HG03159 (cell line): ENCODE measurements around the gene DNAH10.
A peak's percentile ranks its signal among the peaks of the same experiment; 100 is the strongest.

Experiments
- ATAC-seq: cut with Tn5 transposase; IDR thresholded peaks from one replicate; pipeline ENCODE4 v1.9.1; 2021; ENCODE audit warnings: mild to moderate bottlenecking, moderate library complexity; ENCODE audit not compliant: unreplicated experiment

DNAH10 gene

GRCh38 chr12:123962513-123962912, 200.4 kb downstream of the DNAH10 start:
- no peak for ATAC-seq

DNA sequence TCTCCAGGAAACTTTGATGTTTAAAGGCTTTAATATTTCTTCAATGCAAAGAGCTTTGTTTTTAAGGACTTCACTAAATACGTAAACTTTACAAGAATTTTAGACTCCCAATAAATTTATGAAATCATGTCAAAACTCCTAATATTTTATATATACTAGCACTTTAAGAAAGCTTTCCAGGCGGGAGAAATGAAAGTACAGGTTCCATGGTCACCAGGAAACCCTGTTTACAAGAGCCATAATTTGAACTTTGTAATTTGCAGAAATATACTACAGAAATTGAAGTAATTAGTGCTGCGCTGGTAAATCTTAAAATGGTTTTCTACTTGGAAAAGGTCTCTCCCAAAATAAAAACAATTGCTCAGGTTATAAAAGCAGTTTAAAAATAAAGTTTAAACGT, 201.7 kb downstream of the DNAH10 start:
- ATAC-seq: no peak

DNA sequence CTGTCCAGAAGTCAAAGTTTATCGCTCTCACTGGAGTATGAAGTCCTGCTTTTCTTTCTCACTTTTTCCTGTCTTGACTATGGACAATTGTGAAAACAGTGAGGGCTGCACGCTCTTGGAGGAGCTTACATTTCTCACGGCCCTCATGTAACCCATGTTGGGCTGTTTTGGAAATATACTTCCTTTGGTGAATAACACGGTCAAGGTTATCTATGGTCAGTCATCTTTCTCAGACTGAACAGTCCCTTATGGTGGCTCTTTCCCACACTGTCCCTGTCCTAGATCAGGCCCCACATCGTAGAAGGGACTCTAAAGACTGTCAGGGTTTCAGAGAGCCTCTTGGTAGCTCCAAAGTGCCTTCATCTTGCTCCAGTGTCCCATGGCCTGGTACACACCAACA, 203.3 kb downstream of the DNAH10 start:
- ATAC-seq: no peak

DNA sequence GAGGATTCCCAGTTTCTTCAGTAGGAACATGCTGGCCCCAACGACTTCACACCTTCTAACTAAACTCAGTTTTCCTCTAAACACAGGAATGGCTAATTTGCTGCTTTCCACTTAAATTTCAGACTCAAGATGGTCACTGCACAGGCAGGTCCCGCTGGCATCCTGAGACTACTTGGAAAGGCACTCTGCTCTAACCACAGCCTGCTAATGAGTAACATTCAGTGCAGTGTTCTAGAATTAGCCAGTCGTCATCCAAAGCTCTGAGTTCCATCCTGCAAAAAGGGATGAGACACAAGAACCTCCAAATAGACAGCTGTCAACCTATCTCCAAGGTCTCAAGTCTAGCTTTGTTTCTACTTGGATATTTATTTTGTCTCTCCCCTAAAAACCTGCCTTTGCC, 204.5 kb downstream of the DNAH10 start:
- no peak for ATAC-seq

DNA sequence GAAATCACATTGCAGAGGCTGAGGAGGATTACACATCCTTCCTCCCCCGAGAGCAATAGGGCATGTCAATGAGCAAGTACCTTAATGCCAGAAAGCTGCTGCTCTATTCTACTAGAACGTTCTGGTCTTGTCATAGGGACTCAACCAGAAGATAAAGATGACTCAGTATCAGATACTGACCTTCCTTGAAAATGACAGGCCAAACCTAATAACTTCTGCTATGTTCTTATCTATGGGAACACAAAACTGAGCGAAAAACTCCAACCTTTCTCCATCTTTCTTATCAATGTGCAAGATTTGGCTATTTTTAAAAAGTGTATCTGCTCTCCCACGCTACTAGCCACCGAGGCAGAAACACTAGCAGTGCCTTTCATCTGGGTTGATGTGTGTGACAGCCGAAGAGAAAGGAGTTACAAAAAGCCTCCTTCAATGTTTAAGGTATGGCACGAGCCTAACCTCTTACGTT, 205.1 kb downstream of the DNAH10 start:
- no peak for ATAC-seq

GRCh38 chr12:123971449-123971769, 209.3 kb downstream of the DNAH10 start:
- ATAC-seq: no peak

GRCh38 chr12:123971770-123972456, 209.8 kb downstream of the DNAH10 start:
- ATAC-seq: peak; percentile 13

DNA sequence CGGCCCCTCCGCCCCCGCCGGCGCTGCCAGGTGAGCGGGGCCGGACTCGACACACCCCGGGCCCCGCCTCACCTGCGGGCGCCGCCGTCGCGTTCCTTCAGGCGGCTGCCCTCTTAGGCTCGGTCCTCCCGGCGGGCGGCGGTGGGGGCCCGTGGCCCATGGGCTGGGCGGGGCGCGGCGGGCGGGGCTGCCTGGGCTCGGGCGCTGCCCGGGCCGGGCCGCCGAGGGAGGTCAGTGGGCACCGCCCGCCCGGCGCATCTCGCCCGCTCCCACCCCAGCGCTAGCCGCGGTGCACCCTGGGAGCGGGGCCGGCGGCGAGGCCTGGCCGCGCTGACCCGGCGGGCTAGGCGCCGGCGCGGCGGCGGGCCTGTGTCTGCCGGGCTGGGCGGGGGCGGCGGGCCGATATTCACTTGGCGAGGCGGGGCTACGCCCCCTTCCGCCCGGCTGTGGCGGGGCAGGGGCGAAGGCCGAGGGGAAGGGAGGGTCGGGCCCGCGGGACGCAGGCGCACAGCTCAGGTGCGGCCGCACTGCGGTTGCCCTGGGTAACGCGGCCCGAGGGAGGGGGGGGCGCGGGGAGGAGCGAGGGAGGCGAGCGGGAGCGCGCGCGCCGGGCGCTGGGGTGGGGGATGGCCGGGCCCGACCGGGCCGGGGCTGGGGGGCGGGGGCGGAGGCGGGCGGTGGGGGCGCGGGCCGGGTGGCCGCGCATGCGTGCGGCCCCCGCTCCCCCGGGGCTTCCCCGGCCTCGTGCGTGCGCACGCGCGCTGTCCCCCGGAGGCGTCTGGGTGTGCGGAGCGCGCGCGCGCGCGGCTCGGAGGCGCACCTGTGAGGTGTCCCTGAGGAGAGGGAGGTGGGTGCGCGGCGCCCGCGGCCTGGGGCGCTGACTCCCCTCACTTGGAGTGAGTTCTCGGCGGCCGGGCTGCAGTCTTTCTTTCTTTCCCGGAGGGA, 210.6 kb downstream of the DNAH10 start, which contains the start of the genes CCDC92 and ZNF664:
Gene CCDC92, minus strand, starts transcription at position 375 of the 945 bp plus-strand sequence. CDS start 28,526 bp downstream, outside the sequence.
Gene ZNF664, plus strand, starts transcription at position 759 of the 945 bp plus-strand sequence. CDS start 38,930 bp downstream, outside the sequence.
- ATAC-seq: peak; percentile 75

GRCh38 chr12:123973552-123974341, 211.6 kb downstream of the DNAH10 start:
- ATAC-seq: peak; percentile 14

DNA sequence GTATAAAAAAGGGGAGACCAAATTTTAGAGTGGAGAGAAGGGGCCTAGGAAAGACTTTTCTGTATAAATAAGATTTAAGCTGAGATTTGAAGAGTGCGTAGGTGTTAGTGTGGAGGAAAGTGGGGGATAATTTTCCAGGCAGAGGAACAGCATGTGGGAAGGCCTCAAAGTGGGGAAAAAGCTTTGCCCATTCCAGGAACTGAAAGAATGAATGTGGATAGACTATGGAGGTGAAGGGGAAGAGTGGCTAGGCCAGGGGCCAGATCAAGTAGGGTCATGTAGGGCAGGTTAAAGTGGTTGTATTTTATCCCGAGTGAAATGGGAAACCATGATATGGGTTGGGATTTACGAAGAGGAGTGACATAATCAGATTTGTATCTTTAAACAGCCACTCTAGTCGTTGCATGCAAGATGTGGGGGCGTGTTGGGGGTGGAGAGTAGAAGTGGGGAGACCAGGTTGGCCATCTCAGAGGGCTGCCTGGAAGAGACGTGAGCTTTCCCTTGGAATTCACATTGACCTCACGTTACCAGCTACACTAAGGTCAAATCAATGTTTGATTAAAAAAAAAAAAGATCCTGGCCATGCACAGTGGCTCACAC, 214.2 kb downstream of the DNAH10 start:
- ATAC-seq: no peak

- no peak for ATAC-seq
Observed at GRCh38 chr12:123979566-123979965, 217.5 kb downstream of the DNAH10 start.

DNA sequence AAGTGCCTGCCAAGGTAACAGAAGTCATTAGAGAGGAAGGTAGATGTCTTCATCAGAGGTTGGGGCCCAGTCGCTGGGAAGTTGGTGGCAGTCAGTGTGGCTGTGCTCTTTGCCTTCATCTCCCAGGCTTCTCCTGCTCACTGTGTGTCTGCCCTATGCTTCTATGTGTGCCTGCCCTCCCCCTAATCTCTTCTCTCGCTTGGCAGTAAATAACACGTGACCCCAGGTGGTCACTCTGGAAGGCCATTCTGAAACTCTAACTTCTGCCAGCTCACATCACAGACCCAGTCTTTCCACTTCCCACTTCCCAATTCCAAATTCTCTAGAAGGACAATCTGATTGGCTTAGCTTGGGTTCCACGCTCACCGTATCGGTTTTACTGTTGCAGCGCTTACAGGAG, 220.2 kb downstream of the DNAH10 start:
- ATAC-seq: no peak

DNA sequence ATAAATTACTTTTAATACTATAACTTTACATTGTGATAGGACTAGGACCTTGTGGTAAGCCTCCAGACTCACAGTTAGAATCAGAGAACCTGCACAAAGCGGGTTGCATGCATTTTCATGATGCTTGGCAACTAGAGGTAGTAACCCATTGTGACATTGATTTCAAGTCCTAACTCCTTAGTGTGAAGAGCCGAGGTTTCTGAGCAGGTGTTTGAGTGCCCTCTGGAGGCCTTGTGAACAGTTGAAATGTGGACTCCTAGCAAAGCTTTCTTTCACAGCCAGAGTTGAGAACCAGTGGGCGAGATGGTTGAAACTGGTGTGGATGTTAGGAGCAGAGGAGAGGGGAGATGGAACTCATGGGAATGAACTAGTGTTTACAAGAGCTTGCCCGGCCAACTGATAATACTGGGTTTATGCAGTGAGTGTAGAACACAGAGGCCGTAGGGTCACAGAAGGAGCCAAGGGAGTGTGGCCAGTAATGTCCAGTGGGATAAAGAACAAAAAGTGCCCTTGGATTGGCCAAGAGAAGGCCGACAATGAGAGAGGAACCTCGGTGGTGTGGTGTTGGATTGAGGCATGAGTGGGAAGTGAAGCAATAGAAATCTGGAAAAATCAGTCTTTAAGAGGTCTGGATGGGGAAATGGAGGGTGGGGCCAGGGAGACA, 221.9 kb downstream of the DNAH10 start:
- no peak for ATAC-seq

- ATAC-seq: no peak
Observed at GRCh38 chr12:123984903-123985302, 222.8 kb downstream of the DNAH10 start.
